ENCODE results near the gene IL17D. TPM values are rescaled to one million over a fixed set of nuclear protein-coding genes. Genes with fewer than 3 reads are reported as not detected.
A peak's percentile ranks its signal among the peaks of the same experiment; 100 is the strongest.

IL17D gene
- total RNA-seq, 1 donor from 2014 or later: 5.4 TPM

GRCh38 chr13:20719783-20720182, 16.3 kb downstream of the IL17D start:
- no peak for TF ChIP-seq CTCF (IDR thresholded peaks at IDR 0.05; ENCODE audit: unreplicated experiment)
- Mint-ChIP-seq H3K36me3 (no peaks in the 10 kb centered on the region), H3K27ac (no peak overlapping the region), H3K9me3 (no peaks in the 10 kb centered on the region), H3K27me3 (ENCODE audit: low read depth) (peaks cover 4% of the 10 kb centered on the region), H3K4me1 (peaks cover 3% of the 10 kb centered on the region), H3K4me3 (no peak overlapping the region)
- no peak for DNase-seq (ENCODE audit: low spot score in 2 of 2, unreplicated experiment in 2 of 2)

GRCh38 chr13:20720499-20720898, 17.0 kb downstream of the IL17D start:
- Mint-ChIP-seq H3K4me1 (peaks cover 3% of the 10 kb centered on the region), H3K4me3 (no peak overlapping the region), H3K9me3 (no peaks in the 10 kb centered on the region), H3K27ac (no peak overlapping the region), H3K36me3 (no peaks in the 10 kb centered on the region), H3K27me3 (ENCODE audit: low read depth) (peaks cover 4% of the 10 kb centered on the region)
- no peak for DNase-seq (ENCODE audit: low spot score in 2 of 2, unreplicated experiment in 2 of 2)
- TF ChIP-seq CTCF (IDR thresholded peaks at IDR 0.05; ENCODE audit: unreplicated experiment): no peak

- Mint-ChIP-seq H3K27me3 (ENCODE audit: low read depth) (peaks cover 4% of the 10 kb centered on the region), H3K27ac (no peak overlapping the region), H3K4me1 (peaks cover 6% of the 10 kb centered on the region), H3K4me3 (peak overlapping the region; percentile 55), H3K36me3 (no peaks in the 10 kb centered on the region), H3K9me3 (no peaks in the 10 kb centered on the region)
- no peak for TF ChIP-seq CTCF (IDR thresholded peaks at IDR 0.05; ENCODE audit: unreplicated experiment)
- no peak for DNase-seq (ENCODE audit: low spot score in 2 of 2, unreplicated experiment in 2 of 2)
Observed at GRCh38 chr13:20721058-20721453, 17.6 kb downstream of the IL17D start.

- no peak for DNase-seq (ENCODE audit: low spot score in 2 of 2, unreplicated experiment in 2 of 2)
- peak overlapping the region; percentile 55 for H3K4me3 Mint-ChIP-seq
- H3K36me3 Mint-ChIP-seq: no peaks in the 10 kb centered on the region
- no peak overlapping the region for H3K27ac Mint-ChIP-seq
- peaks cover 4% of the 10 kb centered on the region for H3K27me3 Mint-ChIP-seq (ENCODE audit: low read depth)
- peaks cover 9% of the 10 kb centered on the region for H3K4me1 Mint-ChIP-seq
- no peaks in the 10 kb centered on the region for H3K9me3 Mint-ChIP-seq
- TF ChIP-seq CTCF (IDR thresholded peaks at IDR 0.05; ENCODE audit: unreplicated experiment): no peak
Observed at GRCh38 chr13:20721454-20722357, 18.2 kb downstream of the IL17D start.

- Mint-ChIP-seq H3K27ac (no peak overlapping the region), H3K4me1 (peaks cover 18% of the 10 kb centered on the region), H3K4me3 (no peak overlapping the region), H3K27me3 (ENCODE audit: low read depth) (no peaks in the 10 kb centered on the region), H3K36me3 (peaks cover 13% of the 10 kb centered on the region), H3K9me3 (no peaks in the 10 kb centered on the region)
- DNase-seq (ENCODE audit: low spot score in 2 of 2, unreplicated experiment in 2 of 2): no peak
- no peak for TF ChIP-seq CTCF (IDR thresholded peaks at IDR 0.05; ENCODE audit: unreplicated experiment)
Observed at GRCh38 chr13:20727856-20728255, 24.4 kb downstream of the IL17D start.
